OCI-LY3 (cell line): Measurements from ENCODE around the gene ADAR.

ENCODE experiments used
- EZH2phosphoT487 ChIP-seq: fragments of 200-600 bp; shearing (Covaris generic); IDR thresholded peaks from 2 replicates; pipeline ENCODE4 v1.6.1; 2018; ENCODE audit warnings: antibody characterized with exemption, mixed run types, low read depth
- TF ChIP-seq, protein P1 (sequence below): fragments of 200-600, 300-600 bp; sonication (generic); IDR thresholded peaks from 2 replicates; pipeline ENCODE4 v1.5.1; 2014; ENCODE audit warnings: antibody characterized with exemption, low read length, low read depth

DNA sequence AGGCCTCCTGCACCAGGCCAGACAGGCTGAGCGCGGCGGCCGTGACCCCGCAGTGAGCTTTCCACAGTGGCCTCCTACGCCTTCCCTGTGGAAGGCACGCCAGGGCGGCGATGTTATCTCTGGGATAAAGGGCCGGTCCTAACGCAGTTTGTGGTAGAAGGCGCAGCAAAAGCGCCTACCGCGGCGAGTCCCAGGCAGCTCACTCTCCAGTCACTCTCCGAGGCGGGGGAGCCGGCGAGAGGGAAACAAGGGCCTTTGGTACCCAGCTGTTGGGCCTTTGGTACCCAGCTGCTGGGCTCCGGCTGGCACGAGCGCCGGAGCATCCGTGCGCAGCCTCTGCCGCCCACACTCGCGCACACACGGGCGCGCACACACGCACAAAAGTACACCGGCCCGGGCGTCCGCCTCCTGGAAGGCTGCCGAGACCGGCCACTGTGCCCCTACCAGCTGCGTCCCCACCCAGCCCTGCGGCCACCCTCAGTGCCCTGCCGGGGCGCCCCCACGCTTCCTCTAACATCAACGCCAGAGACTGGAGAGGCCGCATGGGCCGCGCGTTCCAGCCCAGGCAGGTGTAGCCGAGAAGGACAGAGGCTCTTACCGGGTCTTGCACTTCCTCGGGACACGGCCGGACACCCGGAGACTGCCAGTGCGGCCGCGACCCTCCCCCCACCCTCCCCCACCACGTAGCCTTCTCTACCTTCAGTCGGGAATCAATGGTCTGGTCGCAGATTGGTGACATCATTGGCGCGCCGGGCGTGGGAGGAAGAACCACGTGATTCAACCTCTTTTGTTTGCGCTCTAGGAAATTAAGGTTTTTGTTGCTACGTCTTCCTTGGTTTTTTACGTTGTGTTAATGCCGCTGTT is 19.5 kb upstream of the ADAR start:
- TF ChIP-seq, protein P1, sequence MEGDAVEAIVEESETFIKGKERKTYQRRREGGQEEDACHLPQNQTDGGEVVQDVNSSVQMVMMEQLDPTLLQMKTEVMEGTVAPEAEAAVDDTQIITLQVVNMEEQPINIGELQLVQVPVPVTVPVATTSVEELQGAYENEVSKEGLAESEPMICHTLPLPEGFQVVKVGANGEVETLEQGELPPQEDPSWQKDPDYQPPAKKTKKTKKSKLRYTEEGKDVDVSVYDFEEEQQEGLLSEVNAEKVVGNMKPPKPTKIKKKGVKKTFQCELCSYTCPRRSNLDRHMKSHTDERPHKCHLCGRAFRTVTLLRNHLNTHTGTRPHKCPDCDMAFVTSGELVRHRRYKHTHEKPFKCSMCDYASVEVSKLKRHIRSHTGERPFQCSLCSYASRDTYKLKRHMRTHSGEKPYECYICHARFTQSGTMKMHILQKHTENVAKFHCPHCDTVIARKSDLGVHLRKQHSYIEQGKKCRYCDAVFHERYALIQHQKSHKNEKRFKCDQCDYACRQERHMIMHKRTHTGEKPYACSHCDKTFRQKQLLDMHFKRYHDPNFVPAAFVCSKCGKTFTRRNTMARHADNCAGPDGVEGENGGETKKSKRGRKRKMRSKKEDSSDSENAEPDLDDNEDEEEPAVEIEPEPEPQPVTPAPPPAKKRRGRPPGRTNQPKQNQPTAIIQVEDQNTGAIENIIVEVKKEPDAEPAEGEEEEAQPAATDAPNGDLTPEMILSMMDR = peak; percentile 9; the same call in 1 of the 2 replicates
- TF ChIP-seq EZH2phosphoT487 = no peak
